Activated CD8-positive, alpha-beta memory T cell treated with anti-CD3 and anti-CD28 coated beads for 1 hour (primary cell): Measurements from ENCODE around the gene N4BP2.
"Not testable (repeated sequence)": the region's sequence is repeated elsewhere in the genome, so short reads cannot be mapped to it uniquely, and the experiment has no call there.

ENCODE experiments used
- DNase-seq, 2 donors: peaks; one replicate each; pipeline ENCODE4 v3.0.0-alpha.2; 2020; ENCODE audit warnings: low read depth in 1 of 2; ENCODE audit errors: extremely low read depth in 1 of 2

Gene N4BP2

DNA sequence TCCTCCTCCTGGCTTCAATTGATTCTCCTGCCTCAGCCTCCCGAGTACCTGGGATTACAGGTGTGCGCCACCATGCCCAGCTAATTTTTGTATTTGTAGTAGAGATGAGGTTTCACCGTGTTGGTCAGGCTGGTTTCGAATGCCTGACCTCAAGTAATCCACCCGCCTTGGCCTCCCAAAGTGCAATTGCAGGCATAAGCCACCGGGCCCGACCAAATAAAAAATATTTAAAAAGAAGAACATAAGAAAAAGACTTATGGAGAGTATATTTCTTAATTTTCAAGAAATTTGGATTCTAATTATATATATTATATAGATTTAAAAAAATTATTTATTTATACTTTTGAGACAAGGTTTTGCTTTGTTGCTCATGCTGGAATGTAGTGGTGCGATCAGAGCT lies 29.8 kb downstream of the N4BP2 start:
- no peak for DNase-seq

GRCh38 chr4:40087799-40088366 lies 31.2 kb downstream of the N4BP2 start:
- DNase-seq: no peak

DNA sequence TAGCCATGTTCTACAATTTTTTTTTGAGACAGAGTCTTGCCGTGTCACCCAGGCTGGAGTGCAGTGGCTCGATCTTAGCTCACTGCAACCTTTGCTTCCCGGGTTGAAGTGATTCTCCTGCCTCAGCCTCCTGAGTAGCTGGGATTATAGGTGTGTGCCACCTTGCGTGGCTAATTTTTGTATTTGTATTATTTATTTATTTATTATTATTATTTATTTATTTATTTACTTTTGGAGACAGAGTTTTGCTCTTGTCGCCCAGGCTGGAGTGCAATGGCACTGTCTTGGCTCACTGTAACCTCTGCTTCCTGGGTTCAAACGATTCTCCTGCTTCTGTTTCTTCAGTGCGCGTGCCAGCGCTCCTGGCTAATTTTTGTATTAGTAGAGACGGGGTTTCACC lies 36.8 kb downstream of the N4BP2 start:
- not testable (repeated sequence) for DNase-seq

DNA sequence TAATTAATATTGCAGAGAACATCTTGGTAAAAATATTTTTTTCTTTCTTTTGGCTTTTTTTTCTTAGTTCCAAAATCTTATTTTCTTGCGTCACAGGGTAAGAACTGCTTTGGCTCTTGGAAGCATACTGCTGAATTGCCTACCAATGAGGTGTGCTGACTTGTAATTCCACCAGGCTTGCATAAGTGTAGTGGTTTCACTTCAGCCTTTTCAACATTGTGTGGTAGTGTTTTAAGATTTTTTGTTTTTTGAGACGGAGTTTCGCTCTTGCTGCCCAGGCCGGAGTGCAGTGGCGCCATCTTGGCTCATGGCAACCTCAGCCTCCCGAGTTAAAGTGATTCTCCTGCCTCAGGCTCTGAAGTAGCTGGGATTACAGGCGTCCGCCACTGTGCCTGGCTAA lies 42.4 kb downstream of the N4BP2 start:
- DNase-seq: no peak

DNA sequence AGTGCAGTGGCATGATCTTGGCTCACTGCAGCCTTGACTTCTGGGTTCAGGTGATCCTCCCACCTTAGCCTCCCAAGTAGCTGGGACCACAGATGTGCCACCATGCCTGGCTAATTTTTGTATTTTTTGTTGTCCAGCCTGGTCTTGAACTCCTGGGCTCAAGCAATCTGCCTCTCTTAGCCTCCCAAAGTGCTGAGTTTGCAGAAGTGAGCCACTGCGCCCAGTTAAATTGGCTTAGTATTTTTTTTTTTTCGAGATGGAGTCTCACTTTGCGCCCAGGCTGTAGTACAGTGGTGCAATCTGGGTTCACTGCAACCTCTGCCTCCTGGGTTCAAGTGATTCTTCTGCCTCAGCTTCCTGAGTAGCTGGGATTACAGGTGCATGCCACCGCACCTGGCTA lies 50.5 kb downstream of the N4BP2 start:
- DNase-seq: not testable (repeated sequence)

- no peak for DNase-seq
Observed at GRCh38 chr4:40112027-40112792, 55.6 kb downstream of the N4BP2 start.

DNA sequence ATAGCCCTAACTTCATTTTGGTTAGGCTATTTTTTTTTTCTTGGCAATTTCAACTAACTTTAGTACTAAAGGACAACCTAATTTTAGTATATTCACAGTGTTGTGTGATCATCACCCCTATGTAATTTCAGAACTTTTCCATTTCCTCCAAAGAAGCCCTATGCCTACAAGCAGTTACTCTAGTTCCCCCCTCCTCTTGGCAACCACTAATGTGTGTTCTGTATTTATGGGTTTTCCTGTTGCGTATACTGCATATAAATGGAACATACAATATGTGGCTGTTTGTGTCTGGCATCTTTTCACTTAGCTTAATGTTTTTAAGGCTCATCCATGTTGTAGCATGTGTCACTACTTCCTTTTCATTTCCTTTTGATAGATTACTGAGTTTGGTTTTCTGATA lies 57.6 kb downstream of the N4BP2 start:
- no peak for DNase-seq

DNA sequence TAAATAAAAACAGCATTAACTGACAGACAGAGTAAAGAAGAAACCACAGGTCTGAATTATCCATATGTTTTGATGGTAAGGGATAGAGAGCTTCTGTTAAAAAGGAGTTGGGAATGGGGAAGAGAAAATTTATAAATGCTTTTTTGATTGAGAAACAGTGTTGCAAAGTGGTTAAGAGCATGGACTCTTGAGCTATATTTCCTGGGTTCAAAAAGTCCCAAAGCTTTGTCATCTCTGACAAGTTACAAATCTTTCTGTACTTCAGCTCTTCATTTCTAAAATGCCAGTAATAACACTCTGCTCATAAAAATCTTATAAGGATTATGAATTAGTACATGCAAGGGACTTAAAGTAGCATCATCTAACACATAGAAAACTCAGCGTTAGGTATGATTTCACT lies 62.2 kb downstream of the N4BP2 start:
- DNase-seq: no peak

GRCh38 chr4:40119344-40119743 lies 62.7 kb downstream of the N4BP2 start:
- no peak for DNase-seq

GRCh38 chr4:40121515-40121914 lies 64.9 kb downstream of the N4BP2 start:
- DNase-seq: no peak

DNA sequence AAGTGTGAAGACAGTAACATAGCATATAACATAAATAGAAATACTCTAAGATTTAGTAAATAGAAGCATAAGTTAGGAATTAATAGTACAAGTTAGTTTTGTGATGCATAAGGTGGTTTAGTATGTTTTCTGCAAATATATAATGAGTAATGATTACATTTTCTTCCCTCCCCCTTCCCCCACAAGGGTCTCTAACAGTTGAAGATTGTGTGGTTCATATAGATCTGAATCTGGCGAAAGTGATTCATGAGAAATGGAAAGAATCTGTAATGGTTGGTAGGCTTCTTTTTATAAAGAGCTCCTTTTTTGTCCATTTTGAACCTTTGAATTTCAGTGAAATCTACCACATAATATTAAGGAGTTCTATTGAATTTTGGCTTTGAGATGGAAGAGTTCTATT lies 66.3 kb downstream of the N4BP2 start:
- DNase-seq: no peak

GRCh38 chr4:40124690-40125089 lies 68.0 kb downstream of the N4BP2 start:
- no peak for DNase-seq

- no peak for DNase-seq
Observed at GRCh38 chr4:40130401-40131036, 73.9 kb downstream of the N4BP2 start.

GRCh38 chr4:40132816-40133215 lies 76.2 kb downstream of the N4BP2 start:
- no peak for DNase-seq

DNA sequence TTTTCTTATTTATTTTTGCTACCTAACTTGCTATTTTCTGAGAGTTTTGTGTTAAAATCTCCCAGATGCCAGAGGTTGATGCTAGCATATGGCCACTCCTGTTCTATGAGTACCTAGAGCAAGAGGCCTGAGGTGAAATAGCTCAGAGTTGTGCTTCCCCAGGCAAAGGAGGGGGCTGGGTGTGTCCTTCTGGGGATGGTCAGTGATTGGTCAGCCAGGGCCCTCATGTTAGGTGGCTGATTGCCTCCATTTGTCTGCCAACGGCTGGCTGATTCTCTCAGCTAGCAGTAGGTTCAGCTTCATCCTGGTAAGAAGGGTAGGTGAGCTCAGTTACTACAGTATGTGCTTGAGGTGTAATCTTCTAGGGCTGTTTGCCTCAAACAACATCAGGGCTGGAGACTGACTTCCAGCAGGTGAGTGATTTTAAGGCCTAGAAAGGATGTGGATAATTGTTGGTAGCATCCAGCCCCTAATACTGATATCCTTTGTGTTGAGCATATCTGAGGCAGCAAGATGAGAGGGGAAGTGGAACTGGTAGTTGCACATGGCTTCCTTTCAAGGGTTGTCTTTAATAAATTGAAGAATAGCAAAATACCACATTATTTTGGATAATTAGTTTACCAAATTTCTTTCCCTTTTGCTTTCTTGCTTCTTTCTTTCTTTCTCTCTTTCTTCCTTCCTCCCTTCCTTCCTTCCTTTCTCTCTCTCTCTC lies 77.7 kb downstream of the N4BP2 start:
- no peak for DNase-seq

- DNase-seq: not testable (repeated sequence)
Observed at GRCh38 chr4:40136202-40136601, 79.6 kb downstream of the N4BP2 start.

DNA sequence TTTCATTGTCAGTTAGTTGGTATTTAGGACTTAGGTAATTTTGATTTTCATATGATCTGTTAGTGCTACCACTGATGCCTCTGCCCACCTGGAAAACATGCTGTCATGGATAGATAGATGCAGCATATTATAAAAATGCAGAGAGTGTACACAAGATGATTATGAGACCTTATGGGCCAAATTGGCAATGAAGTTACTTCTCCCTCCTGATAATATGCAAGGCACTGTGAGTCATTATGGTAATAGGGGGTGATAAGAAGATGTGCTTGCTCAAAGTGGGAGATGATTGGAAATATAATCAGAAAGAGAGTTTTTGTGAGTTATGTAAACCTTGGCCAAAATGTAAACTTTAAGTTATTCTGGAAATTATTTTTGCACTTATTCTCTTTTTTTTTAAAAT lies 83.5 kb downstream of the N4BP2 start:
- no peak for DNase-seq

DNA sequence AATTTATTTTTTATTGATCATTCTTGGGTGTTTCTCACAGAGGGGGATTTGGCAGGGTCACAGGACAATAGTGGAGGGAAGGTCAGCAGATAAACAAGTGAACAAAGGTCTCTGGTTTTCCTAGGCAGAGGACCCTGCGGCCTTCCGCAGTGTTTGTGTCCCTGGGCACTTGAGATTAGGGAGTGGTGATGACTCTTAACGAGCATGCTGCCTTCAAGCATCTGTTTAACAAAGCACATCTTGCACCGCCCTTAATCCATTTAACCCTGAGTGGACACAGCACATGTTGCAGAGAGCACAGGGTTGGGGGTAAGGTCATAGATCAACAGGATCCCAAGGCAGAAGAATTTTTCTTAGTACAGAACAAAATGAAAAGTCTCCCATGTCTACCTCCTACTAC lies 83.9 kb downstream of the N4BP2 start:
- DNase-seq: not testable (repeated sequence)

GRCh38 chr4:40143926-40144508 lies 87.4 kb downstream of the N4BP2 start:
- DNase-seq: no peak

- DNase-seq: no peak
Observed at GRCh38 chr4:40144716-40145115, 88.1 kb downstream of the N4BP2 start.

- not testable (repeated sequence) for DNase-seq
Observed at GRCh38 chr4:40147490-40147889, 90.8 kb downstream of the N4BP2 start.
